A549 (cell line): ENCODE measurements around the gene CDK7. TPM values are rescaled to one million over a fixed set of nuclear protein-coding genes. Genes with fewer than 3 reads are reported as not detected.
A peak's percentile ranks its signal among the peaks of the same experiment; 100 is the strongest.

Source experiments
- ATAC-seq, 2 experiments: fragments of 200-7000 bp in 1 of 2; fragments of >200 bp in 1 of 2; cut with Nextera tagmentation in 1 of 2; cut with Tn5 transposase in 1 of 2; 3 replicates each; pipeline versions ENCODE4 v1.8.0 to v1.9.1; 2018 to 2020; ENCODE audit warnings: mild to moderate bottlenecking in 1 of 2, moderate library complexity in 1 of 2
- CTCF ChIA-PET: fragments of 300-600 bp; sonication (Branson Sonifier 250); formaldehyde crosslinking; extraction: SDS; loops from one replicate; lab custom pipeline; 2021; ENCODE audit warnings: antibody characterized with exemption, inconsistent platforms; lab: Yijun Ruan, JAX
- POLR2A ChIA-PET: fragments of 350-600 bp; formaldehyde crosslinking; extraction: SDS; loops from one replicate; lab custom pipeline; 2021; ENCODE audit warnings: antibody characterized with exemption, inconsistent platforms; lab: Yijun Ruan, JAX
- DNase-seq, 2 experiments: peaks; one replicate each; pipeline versions ENCODE4 v3.0.0 to v3.0.0-alpha.2; 2011 to 2016; ENCODE audit warnings: low read depth in 1 of 2, low spot score in 1 of 2
- FAIRE-seq: peaks from 2 replicates; lab custom pipeline; 2011; peaks lifted over from hg19 to GRCh38; lab: Jason Lieb, UNC
- H3K27ac ChIP-seq, 2 experiments: fragments of >200 bp; sonication (Bioruptor Twin); formaldehyde crosslinking; 3 replicates each; pipeline ENCODE4 v1.5.1; 2016 to 2017
- H3K4me1 ChIP-seq: fragments of >200 bp; sonication (Bioruptor Twin); formaldehyde crosslinking; 3 replicates; pipeline ENCODE4 v1.6.1; 2016
- H3K4me2 ChIP-seq: fragments of >200 bp; sonication (Bioruptor Twin); formaldehyde crosslinking; 3 replicates; pipeline ENCODE4 v1.6.1; 2016
- H3K4me3 ChIP-seq: fragments of >200 bp; sonication (Bioruptor Twin); formaldehyde crosslinking; 3 replicates; pipeline ENCODE4 v1.5.1; 2016
- H3K9me3 ChIP-seq: fragments of >200 bp; sonication (Bioruptor Twin); formaldehyde crosslinking; 3 replicates; pipeline ENCODE4 v1.6.1; 2016
- BHLHE40 ChIP-seq: IDR thresholded peaks from 2 replicates; pipeline ENCODE4 v1.6.1; 2012; ENCODE audit warnings: low read depth, low read length, inconsistent platforms
- CHD2 ChIP-seq: fragments of 150-350 bp; IDR thresholded peaks from 2 replicates; pipeline ENCODE4 v1.6.1; 2014; ENCODE audit warnings: low read length; ENCODE audit not compliant: partially characterized antibody
- EP300 ChIP-seq, 2 experiments: fragments of >200 bp; sonication (Bioruptor Twin); formaldehyde crosslinking; IDR thresholded peaks; 2 replicates in 1 of 2; 3 replicates in 1 of 2; pipeline ENCODE4 v1.6.1; 2016 to 2017
- FOSB ChIP-seq: fragments of 250-450 bp; sonication (Bioruptor Pico); IDR thresholded peaks from 2 replicates; pipeline ENCODE4 v1.5.0; 2020; ENCODE audit warnings: mild to moderate bottlenecking, moderate library complexity
- FOXS1 ChIP-seq: fragments of 250-450 bp; sonication (Bioruptor Pico); IDR thresholded peaks from 2 replicates; pipeline ENCODE4 v1.5.0; 2020; ENCODE audit warnings: mild to moderate bottlenecking, moderate library complexity
- HDAC2 ChIP-seq: fragments of 200-600 bp; sonication (generic); IDR thresholded peaks from 2 replicates; pipeline ENCODE4 v1.6.1; 2016
- HEYL ChIP-seq: fragments of 250-450 bp; sonication (Bioruptor Pico); IDR thresholded peaks from 2 replicates; pipeline ENCODE4 v1.8.0; 2021; ENCODE audit warnings: mild to moderate bottlenecking, moderate library complexity
- HOXB5 ChIP-seq: fragments of 250-450 bp; sonication (Bioruptor Pico); IDR thresholded peaks from 2 replicates; pipeline ENCODE4 v1.5.0; 2020; ENCODE audit warnings: mild to moderate bottlenecking, moderate library complexity
- KDM1A ChIP-seq: fragments of 200-600 bp; sonication (generic); IDR thresholded peaks from 2 replicates; pipeline ENCODE4 v1.6.1; 2016; ENCODE audit warnings: low read depth, mild to moderate bottlenecking
- MAFK ChIP-seq: fragments of 450-650 bp; IDR thresholded peaks from 2 replicates; pipeline ENCODE4 v1.6.1; 2014; ENCODE audit not compliant: partially characterized antibody
- MYC ChIP-seq: IDR thresholded peaks from 2 replicates; pipeline ENCODE4 v1.6.1; 2012; ENCODE audit warnings: mild to moderate bottlenecking, inconsistent platforms, low read length, improper control_type of control experiment, borderline replicate concordance
- NFE2L2 ChIP-seq: fragments of 150-350 bp; conservative IDR thresholded peaks from 2 replicates; pipeline ENCODE4 v1.6.1; 2014; ENCODE audit warnings: low read length
- NR3C1 ChIP-seq: fragments of >200 bp; sonication (Bioruptor Twin); formaldehyde crosslinking; IDR thresholded peaks from 3 replicates; pipeline ENCODE4 v1.6.1; 2017
- PHF8 ChIP-seq: fragments of 200-600 bp; sonication (generic); IDR thresholded peaks from 2 replicates; pipeline ENCODE4 v1.6.1; 2016; ENCODE audit warnings: low read depth, mild to moderate bottlenecking, antibody characterized with exemption, moderate library complexity, borderline replicate concordance
- RCOR1 ChIP-seq: fragments of 150-350 bp; IDR thresholded peaks from 2 replicates; pipeline ENCODE4 v1.6.1; 2014; ENCODE audit warnings: antibody characterized with exemption, low read length, low read depth
- RFX5 ChIP-seq: fragments of 450-650 bp; IDR thresholded peaks from 2 replicates; pipeline ENCODE4 v1.7.1; 2014; ENCODE audit warnings: antibody characterized with exemption, mild to moderate bottlenecking, moderate library complexity
- RNF2 ChIP-seq: fragments of 200-600 bp; sonication (generic); IDR thresholded peaks from 2 replicates; pipeline ENCODE4 v1.6.1; 2016; ENCODE audit warnings: low read depth, mild to moderate bottlenecking, antibody characterized with exemption, moderate library complexity, borderline replicate concordance
- SMC3 ChIP-seq: fragments of >200 bp; sonication (Bioruptor Twin); formaldehyde crosslinking; IDR thresholded peaks from 3 replicates; pipeline ENCODE4 v1.6.1; 2018; ENCODE audit warnings: inconsistent platforms
- ZFP36 ChIP-seq: fragments of 450-650 bp; IDR thresholded peaks from 2 replicates; pipeline ENCODE4 v1.6.1; 2014; ENCODE audit warnings: borderline replicate concordance; ENCODE audit not compliant: partially characterized antibody
- ZNF302 ChIP-seq: fragments of 250-450 bp; sonication (Bioruptor Pico); IDR thresholded peaks from 2 replicates; pipeline ENCODE4 v1.9.0; 2021; ENCODE audit warnings: inconsistent platforms, mild to moderate bottlenecking, moderate library complexity
- ZSCAN20 ChIP-seq: fragments of 250-450 bp; sonication (Bioruptor Pico); IDR thresholded peaks from 2 replicates; pipeline ENCODE4 v1.8.0; 2022; ENCODE audit warnings: mild to moderate bottlenecking, moderate library complexity
- WGBS: methylation state at CpG from one replicate; pipeline ENCODE4 v1.1.6; 2017; ENCODE audit errors: missing lambda C conversion rate; 5-methylcytosine and 5-hydroxymethylcytosine counted together
- polyA plus RNA-seq, 4 experiments: library from polyadenylated mRNA; depleted of rRNA in 3 of 4; stranded (reverse); fragments of >200 nt; fragmentation: RNase III in 1 of 4; extraction: RNeasy Plus Mini Kit Qiagen cat#74134 plus additional on column Dnase treatment in 1 of 4; gene quantifications; 2 replicates in 3 of 4; 3 replicates in 1 of 4; pipeline ENCODE4 v1.2.3, GENCODE V29; 2011 to 2017
- TF ChIP-seq, protein P1 (sequence below): fragments of >200 bp; sonication (Bioruptor Twin); formaldehyde crosslinking; IDR thresholded peaks from 3 replicates; pipeline ENCODE4 v1.6.1; 2016
- TF ChIP-seq, protein P2 (sequence below): IDR thresholded peaks from 2 replicates; pipeline ENCODE4 v1.6.1; 2012
- TF ChIP-seq, protein P3 (sequence below): fragments of 150-350 bp; IDR thresholded peaks from 2 replicates; pipeline ENCODE4 v1.6.1; 2014; ENCODE audit warnings: low read depth, mild to moderate bottlenecking, low read length
- TF ChIP-seq, protein P4 (sequence below): fragments of 250-450 bp; sonication (Bioruptor Pico); IDR thresholded peaks from 2 replicates; pipeline ENCODE4 v1.5.0; 2020; ENCODE audit warnings: low read depth, mild to moderate bottlenecking, moderate library complexity

Gene CDK7
- polyA plus RNA-seq, 2 of the 4 experiments (the other 2 are of a cell fraction) = 63.6 to 118 TPM

DNA sequence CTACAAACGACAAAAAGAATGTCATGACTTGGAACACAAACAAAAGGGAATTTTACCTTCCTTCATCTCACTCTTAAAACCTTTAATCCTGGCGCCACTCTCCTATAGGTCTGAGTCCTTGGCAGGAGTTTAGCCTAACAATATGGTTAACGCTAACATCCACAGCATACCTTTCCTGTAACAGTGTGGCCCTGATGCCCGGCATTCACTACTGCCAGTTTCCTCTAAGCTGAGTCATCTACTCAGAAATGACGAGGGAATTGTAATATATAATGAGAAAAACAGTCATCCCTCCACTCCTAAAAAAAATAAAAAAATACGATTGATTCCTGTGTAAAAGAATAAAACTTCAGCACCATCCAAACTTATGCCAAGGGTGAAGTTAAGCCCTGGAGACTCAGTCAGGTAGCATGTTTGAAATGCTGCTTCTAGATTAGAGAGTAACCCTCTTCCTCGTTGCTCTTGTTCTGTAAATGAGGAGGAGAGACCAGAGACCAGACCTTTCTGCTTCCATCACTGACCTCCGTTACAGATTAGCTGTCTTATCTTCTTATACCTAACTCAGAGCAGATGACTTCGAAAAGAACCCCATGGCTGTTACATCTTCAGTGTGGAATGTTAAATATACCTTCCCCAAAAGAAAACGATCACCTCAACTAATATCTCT lies 60.5 kb downstream of the CDK7 start:
- no peaks in the 10 kb centered on the region for H3K9me3 ChIP-seq
- FAIRE-seq (no peak), DNase-seq (no peak), ATAC-seq (peak in 1 of 2 experiments; percentile 40; a peak in 4 of 6 replicates)
- ChIA-PET POLR2A (no interaction called here), CTCF (interaction anchor here (1.1 kb wide), 2 partner anchors 9 to 29 kb away, joined by 3 read pairs; no protein-coding TSS in a partner anchor)
- H3K27ac ChIP-seq = no peak overlapping the region
- 60% methylated on average over 10 of the region's 10 CpGs for WGBS
- H3K4me3 ChIP-seq = no peak overlapping the region
- H3K4me2 ChIP-seq = no peak overlapping the region
- TF ChIP-seq HDAC2 (no peak), ZSCAN20 (no peak), EP300 (IDR thresholded peaks at IDR 0.05) (no peak), HOXB5 (CRISPR knock-in tag) (no peak), HEYL (CRISPR knock-in tag) (no peak), ZNF302 (CRISPR knock-in tag) (no peak), MYC (no peak), SMC3 (no peak), BHLHE40 (no peak), NR3C1 (no peak), ZFP36 (no peak)
- TF ChIP-seq, all 56 proteins: peak for 0
- no peaks in the 10 kb centered on the region for H3K4me1 ChIP-seq

DNA sequence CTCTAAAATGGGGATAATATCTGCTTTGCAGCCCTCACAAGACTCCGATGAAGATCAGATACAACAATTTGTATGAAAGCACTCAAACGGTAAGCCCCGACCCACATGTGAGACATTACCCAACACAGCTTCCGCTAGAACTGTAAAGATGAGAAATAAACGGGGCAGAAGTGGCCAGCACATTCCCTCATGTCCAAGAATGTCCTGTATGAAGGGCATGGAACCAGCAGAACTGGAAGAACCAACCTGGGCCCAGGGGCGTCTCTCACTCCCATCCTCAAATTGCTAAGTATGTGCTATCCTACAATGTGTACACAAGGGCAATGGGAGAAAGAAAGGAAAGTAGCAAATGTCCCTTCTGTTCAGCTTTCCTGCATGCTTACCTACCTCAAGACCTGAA lies 64.9 kb downstream of the CDK7 start:
- DNase-seq = no peak
- FAIRE-seq = no peak
- ChIA-PET POLR2A (no interaction called here), CTCF (no interaction called here)
- WGBS = 82% methylated on average over 6 of the region's 6 CpGs
- Histone ChIP-seq H3K4me2 (no peak overlapping the region), H3K4me3 (no peak overlapping the region), H3K9me3 (no peaks in the 10 kb centered on the region), H3K4me1 (no peaks in the 10 kb centered on the region), H3K27ac (no peak overlapping the region)
- ATAC-seq = no peak
- TF ChIP-seq RFX5 (no peak), ZSCAN20 (no peak), NFE2L2 (no peak), ZNF302 (CRISPR knock-in tag) (no peak), CHD2 (no peak)
- TF ChIP-seq, protein P1, sequence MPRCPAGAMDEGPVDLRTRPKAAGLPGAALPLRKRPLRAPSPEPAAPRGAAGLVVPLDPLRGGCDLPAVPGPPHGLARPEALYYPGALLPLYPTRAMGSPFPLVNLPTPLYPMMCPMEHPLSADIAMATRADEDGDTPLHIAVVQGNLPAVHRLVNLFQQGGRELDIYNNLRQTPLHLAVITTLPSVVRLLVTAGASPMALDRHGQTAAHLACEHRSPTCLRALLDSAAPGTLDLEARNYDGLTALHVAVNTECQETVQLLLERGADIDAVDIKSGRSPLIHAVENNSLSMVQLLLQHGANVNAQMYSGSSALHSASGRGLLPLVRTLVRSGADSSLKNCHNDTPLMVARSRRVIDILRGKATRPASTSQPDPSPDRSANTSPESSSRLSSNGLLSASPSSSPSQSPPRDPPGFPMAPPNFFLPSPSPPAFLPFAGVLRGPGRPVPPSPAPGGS = no peak
- TF ChIP-seq, protein P2, sequence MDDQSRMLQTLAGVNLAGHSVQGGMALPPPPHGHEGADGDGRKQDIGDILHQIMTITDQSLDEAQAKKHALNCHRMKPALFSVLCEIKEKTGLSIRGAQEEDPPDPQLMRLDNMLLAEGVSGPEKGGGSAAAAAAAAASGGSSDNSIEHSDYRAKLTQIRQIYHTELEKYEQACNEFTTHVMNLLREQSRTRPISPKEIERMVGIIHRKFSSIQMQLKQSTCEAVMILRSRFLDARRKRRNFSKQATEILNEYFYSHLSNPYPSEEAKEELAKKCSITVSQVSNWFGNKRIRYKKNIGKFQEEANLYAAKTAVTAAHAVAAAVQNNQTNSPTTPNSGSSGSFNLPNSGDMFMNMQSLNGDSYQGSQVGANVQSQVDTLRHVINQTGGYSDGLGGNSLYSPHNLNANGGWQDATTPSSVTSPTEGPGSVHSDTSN = no peak
- TF ChIP-seq, protein P3, sequence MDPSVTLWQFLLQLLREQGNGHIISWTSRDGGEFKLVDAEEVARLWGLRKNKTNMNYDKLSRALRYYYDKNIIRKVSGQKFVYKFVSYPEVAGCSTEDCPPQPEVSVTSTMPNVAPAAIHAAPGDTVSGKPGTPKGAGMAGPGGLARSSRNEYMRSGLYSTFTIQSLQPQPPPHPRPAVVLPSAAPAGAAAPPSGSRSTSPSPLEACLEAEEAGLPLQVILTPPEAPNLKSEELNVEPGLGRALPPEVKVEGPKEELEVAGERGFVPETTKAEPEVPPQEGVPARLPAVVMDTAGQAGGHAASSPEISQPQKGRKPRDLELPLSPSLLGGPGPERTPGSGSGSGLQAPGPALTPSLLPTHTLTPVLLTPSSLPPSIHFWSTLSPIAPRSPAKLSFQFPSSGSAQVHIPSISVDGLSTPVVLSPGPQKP = no peak

DNA sequence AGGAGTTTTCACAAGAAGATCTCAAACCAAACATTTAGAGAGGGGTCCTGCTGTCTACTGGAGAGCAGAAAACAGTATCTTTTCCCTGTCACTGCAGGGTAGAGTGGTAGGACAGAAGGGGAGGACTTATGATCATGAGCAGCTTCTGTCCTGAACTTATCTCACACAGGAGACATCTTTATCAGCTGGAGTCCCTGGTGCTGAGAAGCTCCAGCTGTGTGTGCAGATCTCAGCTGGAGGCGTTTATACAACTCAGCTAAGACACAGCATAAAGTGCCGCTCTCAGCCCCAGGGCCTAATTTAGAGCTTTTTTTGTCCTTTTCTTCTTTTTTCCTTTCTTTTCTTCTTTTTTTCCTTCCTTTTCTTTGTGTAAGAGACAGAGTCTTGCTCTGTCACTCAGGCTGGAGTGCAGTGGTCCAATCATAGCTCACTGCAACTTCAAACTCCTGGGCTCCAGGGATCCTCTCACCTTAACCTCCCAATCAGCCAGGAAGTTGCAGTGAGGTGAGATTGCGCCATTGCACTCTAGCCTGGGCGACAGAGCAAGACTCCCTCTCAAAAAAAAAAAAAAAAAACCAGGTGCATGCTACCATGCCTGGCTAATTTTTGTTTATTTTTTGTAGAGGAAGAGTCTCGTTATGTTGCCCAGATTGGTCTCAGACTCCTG lies 66.0 kb downstream of the CDK7 start:
- no peak overlapping the region for H3K4me2 ChIP-seq
- H3K27ac ChIP-seq = no peak overlapping the region
- ATAC-seq (no peak), DNase-seq (no peak), FAIRE-seq (no peak)
- H3K9me3 ChIP-seq = no peaks in the 10 kb centered on the region
- no peaks in the 10 kb centered on the region for H3K4me1 ChIP-seq
- CTCF ChIA-PET = no interaction called here
- no peak overlapping the region for H3K4me3 ChIP-seq
- WGBS = 82% methylated on average over 5 of the region's 5 CpGs
- POLR2A ChIA-PET = interaction anchor here (0.5 to 0.6 kb wide), 2 partner anchors 15 to 69 kb away, joined by 3 to 4 read pairs; no protein-coding TSS in a partner anchor
- TF ChIP-seq, protein P2 = no peak
- TF ChIP-seq BHLHE40 = no peak
- TF ChIP-seq KDM1A = no peak
- no peak for TF ChIP-seq HOXB5 (CRISPR knock-in tag)
- TF ChIP-seq RCOR1 = no peak
- TF ChIP-seq ZFP36 = no peak
- TF ChIP-seq FOXS1 (CRISPR knock-in tag) = no peak
- TF ChIP-seq PHF8 = no peak
- no peak for TF ChIP-seq RNF2
- TF ChIP-seq, protein P1 = no peak
- no peak for TF ChIP-seq FOSB (CRISPR knock-in tag)
- no peak for TF ChIP-seq NFE2L2
- TF ChIP-seq MAFK = no peak
- TF ChIP-seq, protein P4, sequence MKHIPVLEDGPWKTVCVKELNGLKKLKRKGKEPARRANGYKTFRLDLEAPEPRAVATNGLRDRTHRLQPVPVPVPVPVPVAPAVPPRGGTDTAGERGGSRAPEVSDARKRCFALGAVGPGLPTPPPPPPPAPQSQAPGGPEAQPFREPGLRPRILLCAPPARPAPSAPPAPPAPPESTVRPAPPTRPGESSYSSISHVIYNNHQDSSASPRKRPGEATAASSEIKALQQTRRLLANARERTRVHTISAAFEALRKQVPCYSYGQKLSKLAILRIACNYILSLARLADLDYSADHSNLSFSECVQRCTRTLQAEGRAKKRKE (CRISPR knock-in tag) = no peak
